ENCODE measurements around the gene LDLRAD2. TPM values are rescaled to one million over a fixed set of nuclear protein-coding genes. Genes with fewer than 3 reads are reported as not detected.

LDLRAD2 gene, protein sequence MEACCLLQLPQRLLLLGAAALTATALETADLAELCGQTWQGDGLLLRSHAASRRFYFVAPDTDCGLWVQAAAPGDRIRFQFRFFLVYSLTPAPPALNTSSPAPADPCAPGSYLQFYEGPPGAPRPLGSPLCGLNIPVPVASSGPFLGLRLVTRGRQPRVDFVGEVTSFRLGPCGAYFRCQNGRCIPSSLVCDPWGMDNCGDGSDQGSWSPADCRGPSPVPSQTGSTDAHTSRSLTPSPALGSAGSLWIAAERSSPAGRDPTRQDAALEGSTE
- total RNA-seq, result under 0.01 TPM in 1 of 2 replicates, not detected in the other
- polyA plus RNA-seq, result 0.03 TPM in 1 of 2 replicates, not detected in the other
- polyA plus RNA-seq (2012), result 15.8 and 51.0 TPM in 2 replicates
- 0.51 TPM in 1 of 2 replicates, not detected in the other for polyA minus RNA-seq (ENCODE audit: low replicate concordance)

DNA sequence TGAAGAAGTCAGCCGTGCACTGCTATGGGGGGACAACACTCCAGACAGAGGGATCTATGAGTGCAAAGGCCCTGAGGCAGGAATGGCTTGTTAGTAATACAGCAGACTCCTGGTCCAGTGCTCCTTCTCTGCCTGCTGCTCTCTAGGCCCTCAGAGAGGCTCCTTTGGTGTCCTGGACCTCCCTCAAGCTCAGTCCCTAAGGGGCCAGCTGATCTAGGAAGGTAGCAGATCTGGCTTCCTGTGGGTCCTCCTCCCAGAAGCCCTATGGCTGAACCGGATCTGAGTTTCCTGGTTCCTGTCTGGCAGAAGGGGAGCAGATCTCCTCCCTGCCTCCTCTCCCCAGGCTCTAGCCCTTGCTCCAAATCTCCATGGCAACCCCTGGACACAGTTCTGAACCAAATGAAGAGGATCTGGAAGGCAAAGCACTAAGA lies at the start of gene LDLRAD2:
TSS of gene LDLRAD2 (plus strand) at position 391 of the 431 bp plus-strand sequence. CDS start 187 bp downstream, outside the sequence.
- Histone ChIP-seq H4K20me1 (ENCODE audit: control insufficient read depth, extremely low read depth, insufficient read depth, low read length) (no peaks in the 10 kb centered on the region), H3K4me3 (replicated peaks in 1 of 4; ENCODE audit: control extremely low read depth in 1 of 4, insufficient read depth in 1 of 4, low read depth in 3 of 4, low read length in 4 of 4) (no peak within 1 kb of the TSS), H3K4me2 (ENCODE audit: extremely low read depth, insufficient read depth, low read length) (no peak within 1 kb of the TSS), H3K4me1 (ENCODE audit: control insufficient read depth, extremely low read depth, insufficient read depth, low read length) (peaks cover 5% of the 10 kb centered on the region), H3K36me3 (ENCODE audit: control insufficient read depth, insufficient read depth, low read length) (no peaks in the 10 kb centered on the region), H2AFZ (ENCODE audit: low read length) (no peak within 1 kb of the TSS), H3K9me3 (ENCODE audit: control insufficient read depth, insufficient read depth, low read depth, low read length) (no peaks in the 10 kb centered on the region), H3K79me2 (ENCODE audit: control insufficient read depth, insufficient read depth, low read length) (no peaks in the 10 kb centered on the region), H3K9ac (ENCODE audit: insufficient read depth, low read length) (no peak within 1 kb of the TSS), H3K27ac (ENCODE audit: insufficient read depth, low read length) (no peak within 1 kb of the TSS), H3K27me3 (ENCODE audit: control insufficient read depth, insufficient read depth, low read length) (no peaks in the 10 kb centered on the region)
- DNase-seq (ENCODE audit: low read depth in 2 of 2), result no peak
- TF ChIP-seq, protein P1, sequence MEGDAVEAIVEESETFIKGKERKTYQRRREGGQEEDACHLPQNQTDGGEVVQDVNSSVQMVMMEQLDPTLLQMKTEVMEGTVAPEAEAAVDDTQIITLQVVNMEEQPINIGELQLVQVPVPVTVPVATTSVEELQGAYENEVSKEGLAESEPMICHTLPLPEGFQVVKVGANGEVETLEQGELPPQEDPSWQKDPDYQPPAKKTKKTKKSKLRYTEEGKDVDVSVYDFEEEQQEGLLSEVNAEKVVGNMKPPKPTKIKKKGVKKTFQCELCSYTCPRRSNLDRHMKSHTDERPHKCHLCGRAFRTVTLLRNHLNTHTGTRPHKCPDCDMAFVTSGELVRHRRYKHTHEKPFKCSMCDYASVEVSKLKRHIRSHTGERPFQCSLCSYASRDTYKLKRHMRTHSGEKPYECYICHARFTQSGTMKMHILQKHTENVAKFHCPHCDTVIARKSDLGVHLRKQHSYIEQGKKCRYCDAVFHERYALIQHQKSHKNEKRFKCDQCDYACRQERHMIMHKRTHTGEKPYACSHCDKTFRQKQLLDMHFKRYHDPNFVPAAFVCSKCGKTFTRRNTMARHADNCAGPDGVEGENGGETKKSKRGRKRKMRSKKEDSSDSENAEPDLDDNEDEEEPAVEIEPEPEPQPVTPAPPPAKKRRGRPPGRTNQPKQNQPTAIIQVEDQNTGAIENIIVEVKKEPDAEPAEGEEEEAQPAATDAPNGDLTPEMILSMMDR (conservative IDR thresholded peaks at IDR 0.05 in 1 of 2, IDR thresholded peaks at IDR 0.05 in 1 of 2; ENCODE audit: low read depth in 1 of 2, low read length in 2 of 2), result no peak
- no peak for TF ChIP-seq EZH2 (IDR thresholded peaks at IDR 0.05; ENCODE audit: low read length, missing control alignments)

DNA sequence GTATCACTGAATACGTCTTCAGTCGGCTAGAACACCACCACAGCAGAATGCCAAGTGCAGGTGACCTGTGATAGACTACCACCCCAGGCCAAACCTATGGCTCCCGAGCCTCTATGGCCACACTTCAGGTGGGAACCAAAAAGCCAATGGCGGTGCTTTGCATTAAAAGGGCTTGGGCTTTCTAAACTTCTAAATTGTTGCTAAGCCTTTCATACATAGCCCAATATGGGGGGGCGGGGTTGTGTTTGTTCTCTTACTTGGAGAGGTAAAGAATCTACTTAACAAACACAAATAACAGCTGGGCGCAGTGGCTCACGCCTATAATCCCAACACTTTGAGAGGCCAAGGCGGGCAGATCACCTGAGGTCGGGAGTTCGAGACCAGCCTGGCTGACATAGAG lies 48.8 kb upstream of the LDLRAD2 start:
- Histone ChIP-seq H3K36me3 (ENCODE audit: control insufficient read depth, insufficient read depth, low read length) (no peaks in the 10 kb centered on the region), H3K4me2 (ENCODE audit: extremely low read depth, insufficient read depth, low read length) (no peak overlapping the region), H4K20me1 (ENCODE audit: control insufficient read depth, extremely low read depth, insufficient read depth, low read length) (no peaks in the 10 kb centered on the region), H3K27me3 (ENCODE audit: control insufficient read depth, insufficient read depth, low read length) (no peaks in the 10 kb centered on the region), H3K4me1 (ENCODE audit: control insufficient read depth, extremely low read depth, insufficient read depth, low read length) (peaks cover 8% of the 10 kb centered on the region), H3K79me2 (ENCODE audit: control insufficient read depth, insufficient read depth, low read length) (peaks cover 50% of the 10 kb centered on the region), H3K27ac (ENCODE audit: insufficient read depth, low read length) (no peak overlapping the region), H3K4me3 (replicated peaks in 1 of 4; ENCODE audit: control extremely low read depth in 1 of 4, insufficient read depth in 1 of 4, low read depth in 3 of 4, low read length in 4 of 4) (no peak overlapping the region), H2AFZ (ENCODE audit: low read length) (no peak overlapping the region), H3K9ac (ENCODE audit: insufficient read depth, low read length) (no peak overlapping the region), H3K9me3 (ENCODE audit: control insufficient read depth, insufficient read depth, low read depth, low read length) (no peaks in the 10 kb centered on the region)
- TF ChIP-seq EZH2 (IDR thresholded peaks at IDR 0.05; ENCODE audit: low read length, missing control alignments), result no peak
- TF ChIP-seq, protein P1 (conservative IDR thresholded peaks at IDR 0.05 in 1 of 2, IDR thresholded peaks at IDR 0.05 in 1 of 2; ENCODE audit: low read depth in 1 of 2, low read length in 2 of 2), result no peak
- no peak for DNase-seq (ENCODE audit: low read depth in 2 of 2)

DNA sequence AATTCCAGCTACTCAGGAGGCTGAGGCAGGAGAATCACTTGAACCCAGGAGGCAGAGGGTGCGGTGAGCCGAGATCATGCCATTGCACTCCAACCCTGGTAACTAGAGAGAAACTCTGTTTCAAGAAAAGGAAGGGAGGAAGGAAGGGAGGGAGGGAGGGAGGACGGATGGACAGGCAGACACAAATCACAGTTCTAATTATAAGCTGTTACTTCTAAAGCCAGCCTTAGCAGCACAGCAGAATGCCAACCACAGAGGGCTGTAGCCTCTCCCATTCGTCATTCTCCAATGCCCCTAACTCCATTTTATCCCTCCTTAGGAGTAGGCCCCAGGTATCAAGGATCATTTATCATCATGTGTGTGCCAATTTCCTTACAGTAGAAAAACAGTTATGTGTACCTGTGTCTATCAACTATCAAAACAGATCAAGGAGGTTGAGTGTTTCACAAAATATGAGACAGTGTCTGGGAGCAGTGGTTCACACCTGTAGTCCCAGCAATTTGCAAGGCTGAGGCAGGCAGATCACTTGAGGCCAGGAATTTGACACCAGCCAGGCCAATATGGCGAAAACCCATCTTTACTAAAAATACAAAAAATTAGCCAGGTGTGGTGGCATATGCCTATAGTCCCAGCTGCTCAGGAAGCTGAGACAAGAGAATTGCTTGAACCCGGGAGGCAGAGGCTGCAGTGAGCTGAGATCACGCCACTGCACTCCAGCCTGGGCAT lies 48.2 kb upstream of the LDLRAD2 start:
- no peaks in the 10 kb centered on the region for H3K27me3 ChIP-seq (ENCODE audit: control insufficient read depth, insufficient read depth, low read length)
- no peaks in the 10 kb centered on the region for H4K20me1 ChIP-seq (ENCODE audit: control insufficient read depth, extremely low read depth, insufficient read depth, low read length)
- no peak for DNase-seq (ENCODE audit: low read depth in 2 of 2)
- H2AFZ ChIP-seq (ENCODE audit: low read length), result no peak overlapping the region
- H3K4me3 ChIP-seq (replicated peaks in 1 of 4; ENCODE audit: control extremely low read depth in 1 of 4, insufficient read depth in 1 of 4, low read depth in 3 of 4, low read length in 4 of 4), result no peak overlapping the region
- no peaks in the 10 kb centered on the region for H3K9me3 ChIP-seq (ENCODE audit: control insufficient read depth, insufficient read depth, low read depth, low read length)
- no peak overlapping the region for H3K27ac ChIP-seq (ENCODE audit: insufficient read depth, low read length)
- peaks cover 8% of the 10 kb centered on the region for H3K4me1 ChIP-seq (ENCODE audit: control insufficient read depth, extremely low read depth, insufficient read depth, low read length)
- no peak overlapping the region for H3K4me2 ChIP-seq (ENCODE audit: extremely low read depth, insufficient read depth, low read length)
- H3K36me3 ChIP-seq (ENCODE audit: control insufficient read depth, insufficient read depth, low read length), result no peaks in the 10 kb centered on the region
- TF ChIP-seq EZH2 (IDR thresholded peaks at IDR 0.05; ENCODE audit: low read length, missing control alignments), result no peak
- TF ChIP-seq, protein P1 (conservative IDR thresholded peaks at IDR 0.05 in 1 of 2, IDR thresholded peaks at IDR 0.05 in 1 of 2; ENCODE audit: low read depth in 1 of 2, low read length in 2 of 2), result no peak
- no peak overlapping the region for H3K9ac ChIP-seq (ENCODE audit: insufficient read depth, low read length)
- peaks cover 47% of the 10 kb centered on the region for H3K79me2 ChIP-seq (ENCODE audit: control insufficient read depth, insufficient read depth, low read length)

Measured in fibroblast of lung (primary cell).